ENCODE results near the gene PDGFRA.

- TF ChIP-seq POLR2A (IDR thresholded peaks at IDR 0.05; ENCODE audit: low read length) (no peak), GATA1 (IDR thresholded peaks at IDR 0.05; ENCODE audit: low read depth, low read length) (no peak)
Measured at GRCh38 chr4:54189140-54189539, 40.0 kb upstream of the PDGFRA start.

Measured in erythroblast (primary cell).